HUES48 (cell line): Measurements from ENCODE around the gene AOAH.
"Not testable (repeated sequence)": the region's sequence is repeated elsewhere in the genome, so short reads cannot be mapped to it uniquely, and the experiment has no call there.

Source experiments
- H3K27ac ChIP-seq: one replicate; pipeline ENCODE4 v1.7.0; 2013; ENCODE audit warnings: low read depth, low read length, inconsistent platforms
- H3K27me3 ChIP-seq: 2 replicates; pipeline ENCODE4 v1.6.1; 2013; ENCODE audit warnings: mild to moderate bottlenecking, low read length; ENCODE audit not compliant: control insufficient read depth, insufficient read depth
- H3K36me3 ChIP-seq: 2 replicates; pipeline ENCODE4 v1.6.1; 2013; ENCODE audit warnings: low read length; ENCODE audit not compliant: control insufficient read depth, insufficient read depth
- H3K4me1 ChIP-seq: 2 replicates; pipeline ENCODE4 v1.6.1; 2013; ENCODE audit warnings: mild to moderate bottlenecking, low read length; ENCODE audit not compliant: control insufficient read depth, insufficient read depth
- H3K4me3 ChIP-seq: 2 replicates; pipeline ENCODE4 v1.5.1; 2013; ENCODE audit warnings: mild to moderate bottlenecking, low read depth, low read length
- H3K9ac ChIP-seq: 2 replicates; pipeline ENCODE4 v1.6.1; 2013; ENCODE audit warnings: mild to moderate bottlenecking, low read depth, low read length, moderate library complexity
- H3K9me3 ChIP-seq: 2 replicates; pipeline ENCODE4 v1.6.1; 2013; ENCODE audit warnings: low read length; ENCODE audit not compliant: control insufficient read depth, insufficient read depth

Gene AOAH

GRCh38 chr7:36506820-36507219 lies 217.5 kb downstream of the AOAH start:
- no peak overlapping the region for H3K4me3 ChIP-seq
- no peaks in the 10 kb centered on the region for H3K27me3 ChIP-seq
- no peak overlapping the region for H3K9ac ChIP-seq
- H3K36me3 ChIP-seq = no peaks in the 10 kb centered on the region
- H3K9me3 ChIP-seq = no peaks in the 10 kb centered on the region
- H3K4me1 ChIP-seq = 0 out of 2 replicates have a peak, but pooled peaks cover 5% of the 10 kb centered on the region
- H3K27ac ChIP-seq = no peak overlapping the region

- H3K9ac ChIP-seq = no peak overlapping the region
- no peak overlapping the region for H3K4me3 ChIP-seq
- H3K27ac ChIP-seq = no peak overlapping the region
Observed at GRCh38 chr7:36506130-36506798, 218.0 kb downstream of the AOAH start.

GRCh38 chr7:36504617-36505016 lies 219.7 kb downstream of the AOAH start:
- not testable (repeated sequence) for H3K9ac ChIP-seq, H3K36me3 ChIP-seq, H3K4me1 ChIP-seq, H3K9me3 ChIP-seq, H3K27ac ChIP-seq, H3K4me3 ChIP-seq, H3K27me3 ChIP-seq

More at GRCh38 chr7:36506130-36506798, 218.0 kb downstream of the AOAH start:
- Histone ChIP-seq H3K4me1 (0 out of 2 replicates have a peak, but pooled peaks cover 5% of the 10 kb centered on the region), H3K9me3 (no peaks in the 10 kb centered on the region), H3K27me3 (no peaks in the 10 kb centered on the region), H3K36me3 (no peaks in the 10 kb centered on the region)

- H3K9ac ChIP-seq, H3K27ac ChIP-seq, H3K27me3 ChIP-seq, H3K4me1 ChIP-seq, H3K36me3 ChIP-seq, H3K4me3 ChIP-seq, H3K9me3 ChIP-seq: not testable (repeated sequence)
Observed at GRCh38 chr7:36504216-36504615, 220.1 kb downstream of the AOAH start.

GRCh38 chr7:36497775-36498174 lies 226.5 kb downstream of the AOAH start:
- no peak overlapping the region for H3K9ac ChIP-seq
- H3K36me3 ChIP-seq = no peaks in the 10 kb centered on the region
- no peaks in the 10 kb centered on the region for H3K9me3 ChIP-seq
- H3K4me1 ChIP-seq = no peaks in the 10 kb centered on the region
- H3K27me3 ChIP-seq = no peaks in the 10 kb centered on the region
- no peak overlapping the region for H3K27ac ChIP-seq
- no peak overlapping the region for H3K4me3 ChIP-seq

GRCh38 chr7:36497176-36497575 lies 227.1 kb downstream of the AOAH start:
- H3K4me1 ChIP-seq, H3K9me3 ChIP-seq, H3K27me3 ChIP-seq, H3K9ac ChIP-seq, H3K27ac ChIP-seq, H3K36me3 ChIP-seq, H3K4me3 ChIP-seq: not testable (repeated sequence)

- Histone ChIP-seq H3K27ac (no peak overlapping the region), H3K9ac (no peak overlapping the region), H3K36me3 (no peaks in the 10 kb centered on the region), H3K27me3 (no peaks in the 10 kb centered on the region), H3K4me1 (no peaks in the 10 kb centered on the region), H3K9me3 (no peaks in the 10 kb centered on the region), H3K4me3 (no peak overlapping the region)
Observed at GRCh38 chr7:36496576-36496975, 227.7 kb downstream of the AOAH start.

GRCh38 chr7:36491317-36491716 lies 233.0 kb downstream of the AOAH start:
- H3K27me3 ChIP-seq = no peaks in the 10 kb centered on the region

GRCh38 chr7:36490419-36490830 lies 233.9 kb downstream of the AOAH start:
- Histone ChIP-seq H3K9me3 (no peaks in the 10 kb centered on the region), H3K27me3 (no peaks in the 10 kb centered on the region), H3K4me3 (no peak overlapping the region), H3K27ac (no peak overlapping the region), H3K4me1 (no peaks in the 10 kb centered on the region), H3K9ac (no peak overlapping the region), H3K36me3 (no peaks in the 10 kb centered on the region)

More at GRCh38 chr7:36491317-36491716, 233.0 kb downstream of the AOAH start:
- Histone ChIP-seq H3K9ac (no peak overlapping the region), H3K27ac (no peak overlapping the region), H3K9me3 (no peaks in the 10 kb centered on the region), H3K36me3 (no peaks in the 10 kb centered on the region), H3K4me3 (no peak overlapping the region), H3K4me1 (no peaks in the 10 kb centered on the region)

- not testable (repeated sequence) for H3K4me1 ChIP-seq, H3K9me3 ChIP-seq, H3K36me3 ChIP-seq, H3K27me3 ChIP-seq, H3K27ac ChIP-seq, H3K4me3 ChIP-seq, H3K9ac ChIP-seq
Observed at GRCh38 chr7:36488672-36489071, 235.6 kb downstream of the AOAH start.

GRCh38 chr7:36487756-36488336 lies 236.4 kb downstream of the AOAH start:
- Histone ChIP-seq H3K9me3 (no peaks in the 10 kb centered on the region), H3K27me3 (no peaks in the 10 kb centered on the region), H3K27ac (no peak overlapping the region), H3K4me1 (no peaks in the 10 kb centered on the region), H3K36me3 (no peaks in the 10 kb centered on the region), H3K9ac (no peak overlapping the region), H3K4me3 (no peak overlapping the region)
